NCI-H460 (cell line): Measurements from ENCODE around the gene SLC9C1. TPM values are rescaled to one million over a fixed set of nuclear protein-coding genes. Genes with fewer than 3 reads are reported as not detected.

ENCODE experiments used
- DNase-seq: peaks from one replicate; pipeline ENCODE4 v3.0.0-alpha.2; 2016; ENCODE audit warnings: low read depth; ENCODE audit errors: extremely low read depth
- small RNA-seq, 2 experiments: library from RNA; depleted of rRNA; stranded (forward); fragments of <200 nt; gene quantifications; one replicate each; pipeline ENCODE3, GENCODE V24; 2014
- total RNA-seq: library from RNA; depleted of rRNA; stranded (reverse); fragments of >200 nt; shearing (Covaris generic); gene quantifications from 2 replicates; pipeline ENCODE4 v1.2.3, GENCODE V29; 2014; rRNA removed

SLC9C1 gene
- total RNA-seq, 1 experiment from 2014 or later = not detected

- DNase-seq = no peak
These were observed 176.6 kb downstream of the SLC9C1 start for GRCh38 chr3:112117415-112117814.

DNA sequence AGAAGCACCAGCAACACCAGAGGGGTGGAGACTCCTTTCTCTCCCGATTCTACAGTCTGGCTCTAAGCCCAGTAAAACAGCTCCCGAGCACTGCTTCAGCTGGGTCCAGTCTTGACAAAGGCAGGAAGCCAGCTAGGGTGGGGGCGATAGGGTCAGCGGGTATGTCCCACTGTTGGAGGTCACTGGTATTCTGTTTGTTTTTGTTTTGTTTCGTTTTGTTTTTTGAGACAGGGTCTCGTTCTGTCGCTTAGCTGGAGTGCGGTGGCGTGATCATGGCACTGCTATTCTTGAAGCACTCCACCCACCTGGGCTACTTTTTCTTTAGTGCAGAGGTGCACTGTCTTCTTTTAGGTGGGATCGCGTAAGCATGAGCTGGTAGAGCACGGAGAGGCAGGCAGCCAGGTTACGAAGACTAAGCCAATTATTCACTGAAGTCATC, 177.2 kb downstream of the SLC9C1 start:
- no peak for DNase-seq

- no peak for DNase-seq
These were observed 178.1 kb downstream of the SLC9C1 start for GRCh38 chr3:112115806-112116383.

- no peak for DNase-seq
These were observed 178.8 kb downstream of the SLC9C1 start for GRCh38 chr3:112115161-112115739.

GRCh38 chr3:112114576-112115160, 179.3 kb downstream of the SLC9C1 start:
- no peak for DNase-seq

GRCh38 chr3:112111785-112112402, 182.1 kb downstream of the SLC9C1 start:
- peak; percentile 42 for DNase-seq

DNA sequence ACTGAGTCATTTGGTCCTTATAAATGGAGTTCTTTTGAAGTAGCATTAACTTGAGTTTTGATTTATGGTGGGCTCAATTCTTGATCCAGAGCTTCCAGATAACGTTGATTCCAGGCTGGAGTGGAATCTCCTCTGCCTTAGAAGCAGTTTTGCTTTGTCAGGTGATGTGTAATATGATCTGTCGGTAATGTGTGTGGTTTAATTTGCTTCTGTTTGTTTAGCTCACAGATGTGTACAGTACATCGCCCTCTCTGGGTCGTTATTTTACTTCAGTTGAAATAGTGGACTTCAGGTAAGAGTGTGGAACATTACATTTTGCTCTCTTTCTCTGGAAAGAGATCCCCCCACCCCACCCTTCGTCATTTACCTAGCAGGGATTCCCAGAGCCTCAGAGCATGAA, 184.7 kb downstream of the SLC9C1 start:
- no peak for DNase-seq

DNA sequence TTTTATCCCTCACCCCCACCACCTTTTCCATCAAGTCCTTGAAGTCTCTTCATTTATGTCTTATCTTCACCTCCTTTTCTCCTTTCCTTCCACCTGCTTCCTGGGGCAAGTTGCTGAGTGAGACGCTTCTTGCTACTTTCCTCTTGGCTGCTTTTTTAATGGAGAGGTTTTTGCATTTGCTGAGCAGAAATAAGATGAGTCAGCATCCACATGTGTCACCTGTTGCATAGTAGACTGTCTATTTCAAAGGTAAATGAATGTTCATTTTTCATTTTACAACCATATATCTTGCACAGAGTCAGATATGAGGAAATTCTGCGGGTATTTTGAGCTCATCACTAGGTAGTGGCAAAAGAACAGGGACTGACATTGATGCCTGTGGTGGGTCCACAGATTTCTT, 189.2 kb downstream of the SLC9C1 start:
- DNase-seq = no peak

DNA sequence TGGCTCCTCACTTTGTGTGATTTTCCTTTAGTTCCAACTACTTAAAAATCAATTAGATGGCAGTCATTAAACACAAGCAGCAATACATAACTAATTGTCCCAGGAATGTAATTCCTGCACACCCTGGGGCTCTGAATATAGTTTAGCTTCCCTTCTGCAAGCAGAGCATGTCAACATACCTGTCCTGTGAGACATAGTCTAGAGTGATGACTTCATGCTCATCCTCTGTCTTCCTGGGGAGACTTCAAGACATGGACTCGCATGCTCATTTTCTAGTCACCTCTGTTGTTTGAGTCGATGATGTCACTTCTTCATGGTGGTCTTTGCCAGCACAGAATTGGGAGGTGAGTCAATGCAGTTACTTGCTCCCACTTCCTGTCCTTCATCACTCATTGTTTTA, 192.1 kb downstream of the SLC9C1 start:
- no peak for DNase-seq

DNA sequence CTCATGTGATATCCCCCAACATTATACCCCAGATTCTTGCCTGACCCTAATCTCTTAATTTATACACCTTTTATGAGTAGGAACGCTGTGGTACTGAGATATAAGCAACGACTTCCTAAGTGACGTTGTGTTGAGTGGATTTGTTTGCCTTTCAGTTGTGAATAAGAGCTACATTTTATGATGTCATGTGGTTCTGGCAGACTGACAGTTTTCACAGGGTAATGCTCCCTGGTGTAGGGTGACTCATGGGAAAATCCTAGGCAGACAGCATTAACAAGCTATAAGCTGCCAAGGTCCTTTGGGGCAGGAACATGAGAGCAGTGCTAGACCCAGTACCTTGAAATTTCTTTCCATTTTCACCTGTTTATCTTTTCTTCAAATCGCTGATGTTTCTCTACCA, 196.6 kb downstream of the SLC9C1 start:
- peak; percentile 93 for DNase-seq

- no peak for DNase-seq
These were observed 197.8 kb downstream of the SLC9C1 start for GRCh38 chr3:112096176-112096575.

DNA sequence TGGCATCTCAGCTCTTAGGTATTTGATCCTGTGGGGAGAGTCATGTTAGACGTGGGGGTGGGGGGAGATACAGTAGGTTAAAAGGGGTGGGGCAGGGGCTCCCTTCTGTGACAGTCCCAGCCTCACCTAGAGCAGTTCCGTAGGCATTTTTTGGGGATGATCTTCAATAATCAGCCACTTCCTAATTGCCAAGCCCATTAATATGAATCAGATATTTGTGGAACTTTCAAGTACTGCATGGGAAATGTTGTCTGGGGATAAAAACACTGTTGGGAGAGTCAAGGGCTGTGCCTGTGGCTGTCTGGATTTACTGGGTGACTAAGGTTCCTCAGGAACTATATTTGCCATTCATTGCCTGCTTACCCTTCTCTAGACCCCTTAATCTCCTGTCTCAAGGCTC, 198.3 kb downstream of the SLC9C1 start:
- DNase-seq = no peak

GRCh38 chr3:112093180-112093522, 200.9 kb downstream of the SLC9C1 start:
- DNase-seq = no peak

- no peak for DNase-seq
These were observed 201.4 kb downstream of the SLC9C1 start for GRCh38 chr3:112092496-112093179.

DNA sequence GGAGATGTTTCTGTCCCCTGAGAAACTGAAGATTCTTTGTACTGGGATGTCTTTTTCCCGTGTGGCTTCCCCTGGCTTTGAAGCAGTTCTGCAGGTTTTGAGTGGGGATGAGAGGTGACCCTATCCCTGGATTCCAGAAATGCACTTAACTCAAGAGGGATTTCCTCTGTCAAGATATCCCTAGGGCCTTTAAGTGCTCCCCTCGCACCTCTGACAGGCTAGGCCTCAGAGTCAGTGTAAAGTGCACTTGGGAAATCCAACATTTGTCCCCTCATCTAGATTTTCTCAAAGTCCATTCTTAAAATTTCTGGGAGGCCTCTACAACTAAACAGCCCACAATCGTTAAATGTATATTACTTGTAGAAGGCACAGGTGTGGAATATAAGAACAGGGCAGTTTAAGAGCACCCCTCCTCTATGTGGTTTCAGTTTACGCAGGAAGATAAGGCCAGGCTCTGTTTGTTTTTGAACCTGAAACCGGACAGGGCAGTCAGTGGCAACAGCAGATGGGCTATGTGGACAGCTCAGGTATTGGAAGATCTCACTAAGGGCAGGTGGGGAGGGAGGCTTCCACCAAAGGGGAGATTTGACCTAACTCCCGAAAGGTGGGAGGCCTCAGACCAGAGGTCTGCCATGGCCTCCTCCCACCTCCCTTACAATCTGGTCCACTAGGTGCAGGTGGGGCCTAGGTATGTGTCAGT, 203.0 kb downstream of the SLC9C1 start:
- no peak for DNase-seq

Small RNAs within 50 kb of the gene (small RNA-seq; reads per million reads assigned to genes)
- 0 reads per million in 2 experiments for gene MIR567

Other genes with a start within 250 kb of the SLC9C1 start
- 2.7 and 2.9 TPM in 2 replicates for gene C3orf52, start 207.8 kb downstream of the SLC9C1 start, total RNA-seq
- gene GCSAM, start 161.0 kb downstream of the SLC9C1 start, total RNA-seq = not detected in 2 replicates
- gene CD200, start 38.9 kb upstream of the SLC9C1 start, total RNA-seq = not detected in 2 replicates
- gene BTLA, start 205.3 kb upstream of the SLC9C1 start, total RNA-seq = not detected in 2 replicates